Measurements from ENCODE around the gene MYADM.

The MYADM gene

DNA sequence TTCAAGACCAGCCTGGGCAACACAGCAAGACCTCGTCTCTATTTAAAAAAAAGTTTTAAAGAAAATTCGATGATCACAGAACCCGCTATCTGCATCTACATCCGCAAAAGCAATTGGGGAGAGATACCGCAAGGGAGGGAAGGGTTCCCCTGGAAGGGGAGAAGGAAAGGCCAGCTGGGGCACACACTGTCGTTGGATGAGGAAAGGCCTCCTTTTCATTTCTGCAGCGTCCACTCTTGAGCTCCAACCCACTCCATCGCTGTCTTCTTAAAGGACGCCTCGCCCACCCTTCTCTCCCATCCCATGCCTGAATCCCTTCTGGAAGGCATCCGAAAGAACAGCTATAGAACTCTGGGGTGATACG is 11.1 kb downstream of the MYADM start:
- H3K27ac ChIP-seq, result peak overlapping the region; percentile 16; the same call in 1 of the 2 replicates
- TF ChIP-seq, protein P1, sequence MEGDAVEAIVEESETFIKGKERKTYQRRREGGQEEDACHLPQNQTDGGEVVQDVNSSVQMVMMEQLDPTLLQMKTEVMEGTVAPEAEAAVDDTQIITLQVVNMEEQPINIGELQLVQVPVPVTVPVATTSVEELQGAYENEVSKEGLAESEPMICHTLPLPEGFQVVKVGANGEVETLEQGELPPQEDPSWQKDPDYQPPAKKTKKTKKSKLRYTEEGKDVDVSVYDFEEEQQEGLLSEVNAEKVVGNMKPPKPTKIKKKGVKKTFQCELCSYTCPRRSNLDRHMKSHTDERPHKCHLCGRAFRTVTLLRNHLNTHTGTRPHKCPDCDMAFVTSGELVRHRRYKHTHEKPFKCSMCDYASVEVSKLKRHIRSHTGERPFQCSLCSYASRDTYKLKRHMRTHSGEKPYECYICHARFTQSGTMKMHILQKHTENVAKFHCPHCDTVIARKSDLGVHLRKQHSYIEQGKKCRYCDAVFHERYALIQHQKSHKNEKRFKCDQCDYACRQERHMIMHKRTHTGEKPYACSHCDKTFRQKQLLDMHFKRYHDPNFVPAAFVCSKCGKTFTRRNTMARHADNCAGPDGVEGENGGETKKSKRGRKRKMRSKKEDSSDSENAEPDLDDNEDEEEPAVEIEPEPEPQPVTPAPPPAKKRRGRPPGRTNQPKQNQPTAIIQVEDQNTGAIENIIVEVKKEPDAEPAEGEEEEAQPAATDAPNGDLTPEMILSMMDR (conservative IDR thresholded peaks at IDR 0.05), result no peak
- TF ChIP-seq ZFX (IDR thresholded peaks at IDR 0.05), result no peak

GRCh38 chr19:53879140-53880081 is 11.7 kb downstream of the MYADM start:
- no peak for TF ChIP-seq ZFX (IDR thresholded peaks at IDR 0.05)
- TF ChIP-seq, protein P1 (conservative IDR thresholded peaks at IDR 0.05), result no peak
- peak overlapping the region; percentile 16; the same call in 1 of the 2 replicates for H3K27ac ChIP-seq

GRCh38 chr19:53880711-53881481 is 13.2 kb downstream of the MYADM start:
- no peak overlapping the region for H3K27ac ChIP-seq
- TF ChIP-seq ZFX (IDR thresholded peaks at IDR 0.05), result no peak
- TF ChIP-seq, protein P1 (conservative IDR thresholded peaks at IDR 0.05), result no peak

- TF ChIP-seq, protein P1 (conservative IDR thresholded peaks at IDR 0.05), result no peak
- no peak for TF ChIP-seq ZFX (IDR thresholded peaks at IDR 0.05)
- no peak within 1 kb of the TSS for H3K27ac ChIP-seq
Measured at GRCh38 chr19:53881482-53882390, 14.1 kb downstream of the MYADM start, which contains the start of gene PRKCG. Gene PRKCG (plus strand): TSS chr19:53882197. CDS start chr19:53882495, 298 bp downstream.

DNA sequence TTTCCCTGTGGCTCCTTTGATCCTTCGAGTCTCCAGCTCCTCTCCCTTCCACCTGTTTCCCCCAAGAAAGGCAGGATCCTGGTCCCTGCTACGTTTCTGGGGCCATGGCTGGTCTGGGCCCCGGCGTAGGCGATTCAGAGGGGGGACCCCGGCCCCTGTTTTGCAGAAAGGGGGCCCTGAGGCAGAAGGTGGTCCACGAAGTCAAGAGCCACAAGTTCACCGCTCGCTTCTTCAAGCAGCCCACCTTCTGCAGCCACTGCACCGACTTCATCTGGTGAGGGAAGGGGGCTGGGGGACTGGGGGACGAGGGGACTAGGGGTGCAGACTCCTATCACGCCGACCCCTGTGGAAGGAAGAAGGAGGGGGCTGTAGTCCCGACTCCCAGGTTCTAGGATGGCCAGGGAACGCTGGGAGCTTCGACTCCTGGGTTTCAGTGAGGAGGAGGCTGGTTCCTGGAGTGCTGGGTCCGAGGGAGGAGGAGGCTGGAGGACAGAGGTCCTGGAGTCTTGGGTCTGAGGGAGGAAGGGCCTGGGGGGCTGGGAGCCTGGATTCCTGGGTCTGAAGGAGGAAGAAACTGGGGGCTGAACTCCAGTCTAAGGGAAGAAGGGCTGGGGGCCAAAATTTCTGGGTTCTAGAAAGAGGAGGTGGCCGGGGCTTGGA is 14.8 kb downstream of the MYADM start:
- TF ChIP-seq ZFX (IDR thresholded peaks at IDR 0.05), result no peak
- TF ChIP-seq, protein P1 (conservative IDR thresholded peaks at IDR 0.05), result no peak
- H3K27ac ChIP-seq, result no peak overlapping the region

GRCh38 chr19:53883231-53883661 is 15.6 kb downstream of the MYADM start:
- no peak for TF ChIP-seq ZFX (IDR thresholded peaks at IDR 0.05)
- TF ChIP-seq, protein P1 (conservative IDR thresholded peaks at IDR 0.05), result no peak
- H3K27ac ChIP-seq, result no peak overlapping the region

All from C4-2B (cell line).